Hepatic stellate cell (primary cell): ENCODE data around the gene ENTREP1.
"Not testable (repeated sequence)": the region's sequence is repeated elsewhere in the genome, so short reads cannot be mapped to it uniquely, and the experiment has no call there.

Experiments
- DNase-seq: peaks from one replicate; pipeline ENCODE4 v3.0.0; 2011; ENCODE audit warnings: low spot score

The ENTREP1 gene

GRCh38 chr9:69364510-69365150, 39.6 kb downstream of the ENTREP1 start:
- DNase-seq, result no peak

GRCh38 chr9:69370430-69370829, 45.4 kb downstream of the ENTREP1 start:
- no peak for DNase-seq

DNA sequence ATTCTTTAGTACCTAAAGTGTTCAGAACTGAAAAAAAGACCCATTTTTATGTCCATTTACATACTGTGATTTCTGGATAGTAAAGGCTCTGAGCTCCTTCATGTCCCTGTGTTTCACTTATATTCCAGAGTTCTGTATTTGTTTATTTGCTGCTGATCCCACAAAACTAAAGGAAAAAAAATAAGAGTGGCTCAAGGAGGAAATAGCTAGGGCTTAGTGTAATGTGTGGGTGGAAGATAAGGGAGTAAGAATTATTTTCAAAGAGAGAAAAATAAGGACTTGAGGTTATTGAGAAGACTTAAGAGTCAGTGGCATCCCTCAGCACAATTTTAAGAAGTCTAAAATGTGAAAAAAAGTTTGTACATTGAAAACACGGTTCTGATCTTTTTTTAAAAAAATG, 46.0 kb downstream of the ENTREP1 start:
- DNase-seq, result no peak

DNA sequence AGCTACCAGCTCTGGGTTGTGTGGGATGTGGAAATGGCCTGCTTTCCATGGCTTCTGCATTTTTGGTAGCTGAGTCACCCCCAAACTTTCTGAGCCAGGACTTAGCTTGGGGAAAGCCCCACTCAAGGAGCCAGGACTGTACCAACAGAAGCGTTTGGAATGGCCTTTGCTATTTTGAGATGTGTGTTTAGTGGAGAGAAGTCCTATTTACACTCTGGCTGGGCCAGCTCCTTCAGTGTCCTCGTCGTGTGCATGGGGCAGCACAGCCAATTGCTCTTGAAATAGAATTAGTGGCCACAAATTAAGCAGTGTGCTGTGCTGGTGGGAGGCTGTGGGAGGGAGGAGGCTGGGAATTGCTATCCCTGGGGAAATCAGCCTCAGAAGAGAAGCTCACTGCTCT, 51.6 kb downstream of the ENTREP1 start:
- DNase-seq, result peak; percentile 59

- DNase-seq, result no peak
Measured at GRCh38 chr9:69377291-69377690, 52.3 kb downstream of the ENTREP1 start.

DNA sequence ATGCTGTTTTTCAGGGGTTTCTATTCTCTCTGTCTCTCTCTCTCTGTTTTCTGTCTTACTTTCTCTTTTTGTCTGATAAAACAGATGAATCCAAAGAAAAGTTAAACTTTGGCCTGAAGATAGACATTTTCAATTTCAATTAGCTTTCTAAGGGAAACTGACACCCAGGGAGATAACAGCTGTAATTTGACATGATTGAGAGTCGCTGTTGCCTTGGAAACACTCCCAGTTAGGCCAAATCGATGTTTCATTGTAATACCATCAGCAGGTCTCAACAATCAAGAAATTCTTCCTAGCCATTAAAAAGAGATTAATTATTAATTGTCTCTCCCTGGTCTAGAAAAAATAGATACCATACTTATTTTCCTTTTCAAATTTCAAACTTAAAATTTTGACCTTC, 53.0 kb downstream of the ENTREP1 start:
- no peak for DNase-seq

DNA sequence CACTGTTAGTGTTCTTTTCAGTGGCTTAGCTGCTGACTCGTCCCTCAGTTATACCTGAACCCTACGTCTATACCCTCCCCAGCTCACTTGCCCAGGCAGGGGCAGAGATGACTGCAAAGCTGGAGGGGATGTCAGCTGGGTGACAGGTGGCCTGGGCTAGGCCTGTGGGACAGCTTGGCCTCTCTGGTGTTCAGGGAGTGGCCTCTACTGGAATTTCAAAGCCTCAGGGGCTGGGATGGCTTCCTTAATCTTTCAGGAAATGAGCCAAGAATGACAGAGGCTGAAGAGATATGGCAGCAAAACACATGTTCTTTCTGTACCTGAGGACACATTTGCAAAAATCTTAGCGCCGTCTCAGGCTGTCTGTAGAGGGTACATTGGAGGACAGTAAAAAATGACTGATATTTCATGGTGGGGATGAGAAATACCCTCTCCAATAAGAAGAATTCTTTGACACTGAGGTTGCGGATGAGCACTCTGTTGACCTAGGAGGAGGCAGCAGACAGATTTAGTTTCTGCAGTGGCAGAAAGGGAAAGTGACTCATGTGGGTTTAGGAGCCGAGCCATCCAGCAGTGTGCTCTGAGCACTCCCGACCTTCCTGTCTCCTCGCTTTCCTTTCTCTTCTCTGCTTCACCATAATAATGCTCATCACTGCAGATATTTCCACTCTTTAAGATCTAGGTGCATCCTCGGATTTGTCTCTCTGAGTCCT, 54.4 kb downstream of the ENTREP1 start:
- DNase-seq, result peak; percentile 46

GRCh38 chr9:69380301-69380700, 55.3 kb downstream of the ENTREP1 start:
- DNase-seq, result no peak

DNA sequence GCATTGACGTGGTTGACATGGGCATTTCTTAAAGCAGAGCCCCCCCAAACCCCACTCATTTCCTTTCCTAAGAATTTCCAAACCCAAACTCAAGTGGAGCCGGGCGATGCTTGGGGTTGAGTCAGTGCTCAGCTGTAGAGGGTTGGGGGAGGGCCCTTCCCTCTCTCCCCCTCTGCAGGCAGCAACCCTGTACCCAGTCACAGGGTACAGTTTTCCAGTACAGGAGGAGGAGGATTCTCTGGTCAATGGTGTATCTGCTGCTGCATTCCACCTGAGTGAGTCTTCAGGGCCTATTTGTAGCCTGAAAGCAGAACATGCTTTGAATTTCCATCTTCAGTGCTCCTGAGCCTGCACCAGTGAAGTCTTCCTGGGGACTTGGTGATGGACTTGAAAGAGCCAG, 55.8 kb downstream of the ENTREP1 start:
- peak; percentile 42 for DNase-seq

DNA sequence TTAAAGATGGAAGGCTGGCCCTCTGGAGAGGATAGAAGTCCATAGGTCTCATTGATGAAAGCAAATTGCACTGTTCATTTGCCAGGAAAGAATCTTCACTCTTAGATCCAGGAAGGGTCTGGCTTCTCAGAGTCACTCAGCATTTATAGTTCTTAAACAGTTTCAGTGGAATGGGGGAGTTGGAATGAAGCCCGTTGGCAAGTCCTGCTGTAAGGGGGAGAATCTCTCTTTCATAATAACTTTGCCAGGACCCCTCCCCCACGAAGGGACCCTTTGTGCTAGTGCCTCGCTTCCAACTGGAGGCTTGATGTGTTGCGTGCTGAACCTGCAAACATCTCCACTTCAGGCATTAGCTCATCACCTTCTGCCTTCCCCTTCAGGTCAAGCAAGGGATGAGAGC, 57.1 kb downstream of the ENTREP1 start:
- DNase-seq, result no peak

GRCh38 chr9:69385581-69386033, 60.6 kb downstream of the ENTREP1 start:
- DNase-seq, result no peak

- no peak for DNase-seq
Measured at GRCh38 chr9:69386651-69387050, 61.6 kb downstream of the ENTREP1 start.

DNA sequence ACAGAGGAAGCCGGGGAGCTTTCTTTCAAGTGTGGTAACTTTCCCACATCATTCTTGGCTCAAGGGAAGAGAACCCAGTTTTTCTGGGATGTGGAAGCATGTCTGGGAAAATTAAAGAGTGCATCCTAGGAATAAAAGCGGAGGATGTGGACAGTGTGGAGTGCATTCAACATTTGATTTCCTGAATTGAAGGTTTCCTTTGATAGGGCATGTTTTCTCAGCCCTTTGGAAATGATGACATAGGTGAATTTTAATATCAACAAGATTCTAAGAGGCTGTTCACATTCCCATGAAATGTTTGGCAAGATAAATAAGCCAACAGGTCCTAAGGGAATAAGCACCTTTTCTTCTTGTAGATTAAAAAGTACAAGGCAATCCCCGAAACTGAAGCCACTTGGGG, 63.6 kb downstream of the ENTREP1 start:
- no peak for DNase-seq

GRCh38 chr9:69389437-69389995, 64.5 kb downstream of the ENTREP1 start:
- no peak for DNase-seq

- DNase-seq, result no peak
Measured at GRCh38 chr9:69391487-69391886, 66.5 kb downstream of the ENTREP1 start.

GRCh38 chr9:69391946-69392345, 66.9 kb downstream of the ENTREP1 start:
- DNase-seq, result peak; percentile 24

GRCh38 chr9:69392826-69393225, 67.8 kb downstream of the ENTREP1 start:
- no peak for DNase-seq

DNA sequence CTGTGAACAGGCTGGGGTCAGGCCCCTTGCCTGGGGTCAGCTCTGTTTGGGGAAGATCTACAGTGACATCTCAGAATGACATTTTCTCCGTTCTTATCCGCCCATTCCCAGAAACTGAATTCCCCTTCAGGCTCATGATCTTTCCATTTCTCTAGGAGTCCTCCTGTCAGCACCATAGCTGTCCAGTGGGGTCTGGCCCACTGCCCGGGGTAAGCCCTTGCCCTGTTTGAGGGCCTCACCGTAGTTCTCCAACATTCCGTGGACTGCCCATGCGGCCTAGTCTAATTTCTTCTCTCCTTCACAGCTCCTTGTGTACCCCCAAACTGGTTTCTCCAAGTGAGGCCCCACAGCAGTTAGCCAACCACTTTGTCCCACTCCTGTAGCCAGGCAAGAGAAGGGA, 68.4 kb downstream of the ENTREP1 start:
- no peak for DNase-seq

DNA sequence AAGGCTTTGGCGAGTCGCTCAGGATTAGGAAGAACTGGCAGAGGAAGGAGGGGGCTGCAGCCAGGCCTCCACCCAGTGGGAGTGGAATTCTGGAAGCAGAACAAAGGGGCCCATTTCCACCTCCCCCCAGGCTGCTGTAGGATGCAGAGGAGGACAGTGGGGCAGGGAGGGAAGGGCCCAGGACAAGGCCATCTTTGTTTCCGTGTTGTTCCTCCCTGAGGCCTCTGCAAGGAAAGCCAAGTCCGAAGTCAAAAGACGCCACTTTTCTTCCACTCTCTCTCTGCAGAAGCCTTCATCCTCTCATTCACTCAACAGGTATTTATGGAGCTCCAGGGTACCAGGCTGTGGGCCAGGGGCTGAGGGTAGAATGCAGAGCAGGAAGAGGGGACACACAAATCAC, 70.7 kb downstream of the ENTREP1 start:
- DNase-seq, result no peak

DNA sequence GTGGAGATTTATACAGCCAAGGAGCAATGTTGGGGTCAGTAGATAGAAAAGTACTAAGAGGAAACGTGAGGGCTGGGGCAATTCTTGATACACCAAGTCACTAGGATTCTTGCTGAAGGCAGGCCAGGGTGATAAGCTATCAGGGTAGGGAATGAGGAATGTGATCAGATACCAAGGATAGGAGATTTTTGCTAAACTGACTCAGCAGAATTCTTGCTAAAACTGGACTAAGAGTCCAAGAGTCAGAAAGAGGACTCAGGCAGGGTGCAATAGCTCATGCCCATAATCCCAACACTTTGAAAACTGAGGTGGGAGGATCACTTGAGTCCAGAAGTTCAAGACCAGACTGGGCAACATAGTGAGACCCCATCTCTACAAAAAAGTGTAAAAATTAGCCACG, 71.7 kb downstream of the ENTREP1 start:
- no peak for DNase-seq

- no peak for DNase-seq
Measured at GRCh38 chr9:69397384-69398214, 72.6 kb downstream of the ENTREP1 start.

- DNase-seq, result no peak
Measured at GRCh38 chr9:69400470-69400869, 75.5 kb downstream of the ENTREP1 start.

- DNase-seq, result not testable (repeated sequence)
Measured at GRCh38 chr9:69409936-69410335, 84.9 kb downstream of the ENTREP1 start.
